CD4-positive, alpha-beta T cell treated with Interleukin-17A for 1 hour (primary cell): ENCODE results near the gene REV3L.
"Not testable (repeated sequence)": the region's sequence is repeated elsewhere in the genome, so short reads cannot be mapped to it uniquely, and the experiment has no call there.

Source experiments
- DNase-seq: peaks from one replicate; pipeline ENCODE4 v3.0.0-alpha.2; 2020

REV3L gene

GRCh38 chr6:111291336-111292259 is 191.4 kb downstream of the REV3L start:
- DNase-seq = no peak

DNA sequence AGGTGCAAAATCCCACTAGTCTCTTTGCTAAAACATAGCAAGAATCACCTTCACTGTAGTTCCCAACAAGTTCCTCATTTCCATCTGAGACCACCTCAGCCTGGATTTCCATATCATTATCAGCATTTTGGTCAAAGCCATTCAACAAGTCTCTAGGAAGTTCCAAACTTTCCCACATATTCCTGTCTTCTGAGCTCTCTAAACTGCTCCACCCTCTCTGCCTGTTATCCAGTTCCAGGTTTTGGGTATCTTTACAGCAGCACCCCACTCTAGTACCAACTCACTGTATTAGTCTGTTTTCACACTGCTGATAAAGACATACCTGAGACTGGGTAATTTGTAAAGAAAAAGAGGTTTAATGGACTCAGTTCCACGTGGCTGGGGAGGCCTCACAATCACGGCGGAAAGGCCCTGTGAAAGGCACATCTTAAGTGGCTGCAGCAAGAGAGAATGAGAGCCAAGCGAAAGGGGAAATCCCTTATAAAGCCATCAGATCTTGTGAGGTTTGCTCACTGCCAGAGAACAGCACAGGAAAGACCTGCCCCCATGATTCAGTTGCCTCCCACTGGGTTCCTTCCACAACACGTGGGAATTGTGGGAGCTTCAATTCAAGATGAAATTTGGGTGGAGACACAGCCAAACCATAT is 192.2 kb downstream of the REV3L start:
- DNase-seq = not testable (repeated sequence)

GRCh38 chr6:111284356-111284755 is 198.7 kb downstream of the REV3L start:
- not testable (repeated sequence) for DNase-seq

GRCh38 chr6:111283707-111284106 is 199.3 kb downstream of the REV3L start:
- no peak for DNase-seq

DNA sequence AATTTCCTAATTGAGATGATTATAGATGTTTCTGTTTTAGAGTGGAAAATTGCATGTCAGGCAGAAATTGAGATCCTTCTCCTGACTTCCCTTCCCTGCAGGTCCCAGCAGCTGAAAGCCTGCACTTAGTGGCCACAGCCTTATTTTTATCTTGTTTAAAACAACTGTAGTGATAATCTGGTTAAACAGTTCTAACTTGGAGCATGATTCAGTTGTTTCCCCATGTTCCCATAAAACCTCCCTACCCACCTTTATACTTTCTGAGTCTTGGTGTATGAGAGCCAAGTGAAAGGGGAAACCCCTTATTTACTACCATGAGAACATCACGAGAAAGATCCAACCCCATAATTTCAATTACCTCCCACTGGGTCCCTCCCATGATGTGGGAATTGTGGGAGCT is 200.5 kb downstream of the REV3L start:
- DNase-seq = no peak

GRCh38 chr6:111280445-111280955 is 202.5 kb downstream of the REV3L start:
- no peak for DNase-seq

- no peak for DNase-seq
Observed at GRCh38 chr6:111278731-111279130, 204.3 kb downstream of the REV3L start.

DNA sequence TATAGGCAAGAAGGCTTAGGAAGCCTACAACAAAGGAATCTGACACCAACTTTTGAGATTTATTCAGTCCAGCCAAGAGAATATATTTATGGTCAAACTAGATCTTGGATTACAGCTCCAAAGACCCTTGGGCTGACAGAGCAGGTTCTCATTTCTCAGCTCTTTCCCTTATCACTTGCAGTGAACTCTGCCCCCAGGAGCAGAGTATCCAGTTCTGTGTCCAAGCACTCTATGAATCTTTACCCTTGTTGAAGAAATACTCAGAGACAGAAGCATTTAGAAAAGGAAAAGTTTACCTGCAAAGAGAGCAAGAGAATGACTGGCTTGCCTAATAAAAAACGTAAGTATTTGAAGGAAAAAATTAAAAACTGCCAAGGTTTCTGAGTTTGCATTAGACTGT is 205.2 kb downstream of the REV3L start:
- DNase-seq = no peak

DNA sequence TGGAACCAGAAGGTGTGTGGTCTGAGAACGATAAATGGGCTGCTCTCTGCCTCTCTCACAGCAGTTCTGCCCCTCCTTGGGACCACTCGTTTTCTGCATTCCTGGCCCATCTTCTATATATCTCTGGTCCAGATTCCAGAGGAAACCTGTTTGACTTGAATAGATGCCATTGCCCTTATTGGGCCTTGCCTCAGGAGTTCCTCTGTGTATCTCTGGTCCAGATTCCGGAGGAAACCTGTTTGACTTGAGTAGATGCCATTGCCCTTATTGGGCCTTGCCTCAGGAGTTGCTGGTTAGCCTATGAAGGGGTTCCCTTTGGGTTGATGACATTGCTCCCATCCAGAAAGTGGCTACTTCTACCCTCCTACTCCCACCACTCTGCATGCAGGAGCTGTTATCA is 206.3 kb downstream of the REV3L start:
- no peak for DNase-seq

DNA sequence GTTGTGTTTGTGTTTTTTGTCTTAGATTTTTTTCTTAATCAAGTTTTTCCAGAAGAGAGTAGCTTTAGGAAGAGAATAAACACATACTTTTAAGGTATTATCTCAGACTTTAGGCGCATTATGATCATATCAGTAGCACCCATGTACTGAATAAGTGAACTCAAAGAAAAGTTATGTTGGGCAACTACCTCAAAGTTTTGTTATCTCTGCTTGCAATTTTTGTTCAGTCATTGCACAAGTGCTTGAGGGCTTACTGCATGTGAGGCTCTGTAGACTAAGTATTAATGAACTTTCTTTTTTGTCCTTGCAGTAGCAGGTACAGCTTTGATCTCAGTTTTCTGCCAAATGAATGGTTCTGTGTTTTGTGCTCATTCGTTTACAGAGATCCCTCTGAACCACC is 206.7 kb downstream of the REV3L start:
- no peak for DNase-seq

- DNase-seq = no peak
Observed at GRCh38 chr6:111274593-111275217, 208.3 kb downstream of the REV3L start.

GRCh38 chr6:111270121-111270520 is 212.9 kb downstream of the REV3L start:
- DNase-seq = no peak

DNA sequence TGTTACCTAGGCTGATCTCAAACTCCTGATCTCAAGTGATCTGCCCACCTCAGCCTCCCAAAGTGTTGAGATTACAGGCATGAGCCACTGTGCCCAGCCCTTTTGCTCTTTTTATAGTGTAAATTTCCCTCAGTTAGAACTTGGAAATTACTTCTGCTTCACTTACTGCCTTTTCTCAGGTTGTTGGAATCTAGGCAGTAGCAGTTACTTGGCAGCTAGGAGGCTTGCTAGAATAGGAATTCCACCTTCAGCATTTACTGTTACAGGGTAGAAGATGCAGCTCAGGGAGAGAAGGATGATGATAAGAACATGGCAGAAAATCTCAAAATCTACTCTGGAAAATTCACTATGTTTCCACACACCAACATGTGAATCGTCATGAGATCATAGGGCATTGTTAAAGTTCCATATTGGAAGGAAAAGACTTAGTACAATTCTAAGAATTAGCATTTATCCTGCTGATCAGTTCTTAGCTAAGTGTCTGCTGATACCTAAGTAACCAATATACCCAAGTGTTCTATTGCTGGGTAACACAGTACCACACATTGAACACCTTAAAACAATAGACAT is 213.5 kb downstream of the REV3L start:
- no peak for DNase-seq

GRCh38 chr6:111267764-111268333 is 215.2 kb downstream of the REV3L start:
- DNase-seq = no peak

- no peak for DNase-seq
Observed at GRCh38 chr6:111266276-111266675, 216.7 kb downstream of the REV3L start.

GRCh38 chr6:111265842-111266241 is 217.2 kb downstream of the REV3L start:
- no peak for DNase-seq

DNA sequence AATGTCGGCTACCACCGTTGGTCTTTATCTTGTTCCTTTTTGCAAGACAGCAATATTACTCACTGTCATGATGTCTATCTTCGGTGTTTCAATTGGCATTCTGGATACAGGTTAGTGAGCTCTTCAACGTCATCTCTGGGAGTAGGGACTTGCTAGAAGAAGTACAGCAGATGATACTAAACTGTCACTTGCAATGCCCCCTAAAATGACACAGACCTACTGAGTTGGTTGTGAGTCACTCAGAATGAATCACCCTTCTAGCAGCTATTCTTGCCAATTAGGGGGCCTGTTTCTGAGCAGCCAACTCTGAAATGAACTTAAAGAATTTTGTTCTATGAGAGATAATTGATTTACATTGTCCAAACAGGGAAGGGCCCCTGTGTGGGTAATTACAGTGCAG is 219.2 kb downstream of the REV3L start:
- no peak for DNase-seq

GRCh38 chr6:111260570-111261298 is 222.3 kb downstream of the REV3L start:
- DNase-seq = no peak

DNA sequence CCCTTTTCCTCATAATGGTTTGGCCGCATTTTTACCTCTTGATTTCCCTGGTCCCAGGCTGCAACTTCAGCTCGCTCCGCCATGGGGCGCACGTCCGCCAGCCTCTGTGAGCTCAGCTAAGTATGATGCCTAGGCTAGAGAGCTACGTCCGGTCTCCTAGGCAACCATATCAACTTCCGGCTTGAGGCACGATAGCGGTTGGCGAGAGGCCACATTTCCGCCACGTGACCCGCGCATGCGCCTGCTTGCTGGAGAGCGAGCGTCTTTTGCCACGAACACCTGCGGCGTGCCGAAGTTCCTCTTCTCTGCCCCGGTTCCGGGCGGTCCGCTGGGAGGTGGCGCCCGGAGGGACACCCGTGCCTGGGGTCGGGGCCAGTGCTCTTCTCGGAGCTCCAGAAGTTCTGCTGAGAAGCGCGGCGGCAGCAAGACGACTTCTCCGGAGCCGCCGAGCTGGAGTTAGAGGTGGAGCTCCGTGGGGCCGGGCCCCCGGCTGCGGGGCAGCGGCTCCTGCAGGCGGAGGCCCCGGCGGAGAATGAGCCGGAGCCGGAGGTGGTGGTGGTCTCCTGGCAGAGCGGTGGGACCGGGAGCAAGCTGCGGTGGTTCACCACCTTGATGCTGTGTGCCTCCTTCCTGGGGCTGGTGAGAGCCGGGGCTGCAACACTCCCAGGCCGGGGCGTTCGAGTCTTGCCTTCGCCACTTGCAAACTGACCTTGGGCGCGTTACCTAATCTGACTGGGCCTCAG is 223.8 kb downstream of the REV3L start:
- peak; percentile 100 for DNase-seq

DNA sequence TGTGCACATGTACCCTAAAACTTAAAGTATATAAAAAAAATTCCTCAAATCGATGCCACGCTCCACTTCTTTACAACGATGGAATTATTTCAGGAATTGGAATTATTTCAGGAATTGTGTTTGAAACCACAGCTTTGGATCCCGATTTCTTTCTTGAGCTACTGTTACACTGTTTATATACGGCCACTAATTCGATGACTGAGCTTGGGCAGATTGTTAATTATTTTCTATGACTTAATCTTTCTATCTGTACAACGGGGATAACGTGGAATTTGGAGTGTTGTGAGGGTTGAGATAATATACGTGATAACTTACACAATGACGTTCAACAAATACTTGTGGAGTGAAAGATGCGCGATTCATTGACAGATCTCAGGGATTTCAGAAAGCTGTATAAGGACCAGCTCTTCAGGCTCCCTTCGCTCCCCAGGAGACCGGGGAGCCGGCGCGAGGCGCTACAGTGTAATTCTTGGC is 224.4 kb downstream of the REV3L start:
- no peak for DNase-seq

DNA sequence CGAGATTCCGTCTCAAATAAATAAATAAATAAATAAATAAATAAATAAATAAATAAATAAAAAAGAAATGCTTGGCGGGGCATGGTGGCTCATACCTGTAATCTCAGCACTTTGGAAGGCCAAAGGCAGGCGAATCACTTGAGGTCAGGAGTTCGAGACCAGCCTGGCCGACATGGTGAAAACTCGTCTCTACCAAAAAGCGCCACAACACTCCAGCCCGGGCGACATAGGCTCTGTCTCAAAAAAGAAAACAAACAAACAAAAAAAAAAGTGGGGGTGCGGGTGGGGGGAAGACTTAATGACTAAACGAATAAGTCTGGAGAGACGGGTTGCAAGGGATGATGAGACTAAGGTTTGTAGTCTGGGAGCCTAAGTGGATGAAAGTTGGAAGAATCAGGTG is 225.0 kb downstream of the REV3L start:
- no peak for DNase-seq
